HepG2 (cell line): ENCODE results near the gene ODAD2. TPM values are rescaled to one million over a fixed set of nuclear protein-coding genes. Genes with fewer than 3 reads are reported as not detected.

ENCODE experiments used
- ATAC-seq: fragments of 200-7000 bp; cut with Tn5 transposase; 3 replicates; pipeline ENCODE4 v1.9.1; 2020; ENCODE audit warnings: mild to moderate bottlenecking, moderate library complexity
- BruUV-seq: library from RNA; stranded (reverse); fragments of 400-500 nt; replicated peaks from 2 replicates; lab custom pipeline; 2021; lab: Mats Ljungman, UMichigan
- CTCF ChIA-PET: fragments of 300-600 bp; formaldehyde crosslinking; extraction: SDS; loops from one replicate; lab custom pipeline; 2021; ENCODE audit warnings: low total read pairs, inconsistent platforms, low intra/inter-chr PET ratio; lab: Yijun Ruan, JAX
- POLR2A ChIA-PET: fragments of 350-600 bp; sonication (Branson Sonifier 250); formaldehyde crosslinking; loops from one replicate; lab custom pipeline; 2020; ENCODE audit warnings: antibody characterized with exemption, inconsistent platforms; lab: Yijun Ruan, JAX
- DNase-seq: peaks from one replicate; pipeline ENCODE4 v3.0.0-alpha.2; 2015; ENCODE audit warnings: low spot score
- FAIRE-seq: peaks from 3 replicates; lab custom pipeline; 2011; peaks lifted over from hg19 to GRCh38; lab: Jason Lieb, UNC
- H2AFZ ChIP-seq: one replicate; pipeline ENCODE4 v1.6.1; 2011; ENCODE audit warnings: low read length, inconsistent platforms
- H3K27ac ChIP-seq: fragments of 300-600 bp; 3 replicates; pipeline ENCODE4 v1.8.0; 2011; ENCODE audit warnings: mixed run types, mild to moderate bottlenecking, mixed read lengths, low read length, inconsistent platforms; ENCODE audit not compliant: insufficient read depth; ENCODE audit errors: extremely low read length
- H3K27me3 ChIP-seq, 2 experiments: fragments of 200-600 bp in 1 of 2; 2 replicates in 1 of 2; 3 replicates in 1 of 2; pipeline versions ENCODE4 v1.6.0 to v1.8.0; 2011; ENCODE audit warnings: low read length in 2 of 2, mild to moderate bottlenecking in 2 of 2, moderate library complexity in 2 of 2, inconsistent platforms in 1 of 2; ENCODE audit not compliant: insufficient read depth in 2 of 2, control insufficient read depth in 1 of 2
- H3K36me3 ChIP-seq, 2 experiments: fragments of 200-600 bp in 1 of 2; replicated peaks in 1 of 2; 2 replicates in 1 of 2; 3 replicates in 1 of 2; pipeline versions ENCODE4 v1.5.1 to v1.8.0; 2011; ENCODE audit warnings: low read length in 2 of 2, inconsistent platforms in 1 of 2; ENCODE audit not compliant: insufficient read depth in 2 of 2, control insufficient read depth in 1 of 2
- H3K4me1 ChIP-seq: 2 replicates; pipeline ENCODE4 v1.5.1; 2012; ENCODE audit warnings: low read length, inconsistent platforms; ENCODE audit not compliant: insufficient read depth
- H3K4me2 ChIP-seq: 2 replicates; pipeline ENCODE4 v1.6.0; 2011; ENCODE audit warnings: low read depth, low read length, inconsistent platforms
- H3K4me3 ChIP-seq, 3 experiments: fragments of 200-600 bp in 1 of 3; sonication (generic), shearing (Covaris generic) in 1 of 3; replicated peaks in 1 of 3; 2 replicates each; pipeline ENCODE4 v1.5.1; 2011 to 2016; ENCODE audit warnings: low read length in 3 of 3, inconsistent platforms in 2 of 3, low read depth in 2 of 3, mild to moderate bottlenecking in 2 of 3, control low read depth in 1 of 3, mixed read lengths in 1 of 3; ENCODE audit not compliant: insufficient read depth in 1 of 3
- H3K79me2 ChIP-seq: one replicate; pipeline ENCODE4 v1.6.1; 2011; ENCODE audit warnings: low read length, inconsistent platforms; ENCODE audit not compliant: insufficient read depth
- H3K9ac ChIP-seq: 2 replicates; pipeline ENCODE4 v1.6.0; 2011; ENCODE audit warnings: mild to moderate bottlenecking, low read depth, low read length, inconsistent platforms; ENCODE audit not compliant: insufficient read depth
- H3K9me3 ChIP-seq: 2 replicates; pipeline ENCODE4 v1.5.1; 2012; ENCODE audit warnings: mild to moderate bottlenecking, low read length
- H4K20me1 ChIP-seq: 2 replicates; pipeline ENCODE4 v1.6.0; 2011; ENCODE audit warnings: inconsistent platforms, mild to moderate bottlenecking, low read length, moderate library complexity; ENCODE audit not compliant: insufficient read depth
- ARID4A ChIP-seq: sonication (generic); formaldehyde crosslinking; IDR thresholded peaks from 2 replicates; pipeline ENCODE4 v1.5.0; 2020; ENCODE audit warnings: mild to moderate bottlenecking, missing genetic modification reagents, borderline replicate concordance
- ATF7 ChIP-seq, 2 experiments: fragments of 450-650 bp in 1 of 2; sonication (generic) in 1 of 2; formaldehyde crosslinking in 1 of 2; IDR thresholded peaks; 2 replicates each; pipeline versions ENCODE4 v1.4.0 to v1.6.1; 2016 to 2020; ENCODE audit warnings: antibody characterized with exemption in 1 of 2, mild to moderate bottlenecking in 1 of 2, missing genetic modification reagents in 1 of 2
- CHD4 ChIP-seq: fragments of 200-600 bp; sonication (generic); IDR thresholded peaks from 2 replicates; pipeline ENCODE4 v1.7.0; 2017; ENCODE audit warnings: mild to moderate bottlenecking, low read length, borderline replicate concordance
- DBP ChIP-seq: sonication (generic); formaldehyde crosslinking; IDR thresholded peaks from 2 replicates; pipeline ENCODE4 v1.4.0; 2020; ENCODE audit warnings: missing genetic modification reagents; ENCODE audit errors: not compliant biosample characterization
- ELK4 ChIP-seq: sonication (generic); formaldehyde crosslinking; IDR thresholded peaks from 2 replicates; pipeline ENCODE4 v1.9.0; 2021; ENCODE audit warnings: missing genetic modification reagents, borderline replicate concordance
- FOXM1 ChIP-seq: sonication (generic); formaldehyde crosslinking; IDR thresholded peaks from 2 replicates; pipeline ENCODE4 v1.5.0; 2020; ENCODE audit warnings: missing genetic modification reagents
- HOXD1 ChIP-seq: sonication (generic); formaldehyde crosslinking; IDR thresholded peaks from 2 replicates; pipeline ENCODE4 v1.5.0; 2020; ENCODE audit warnings: missing genetic modification reagents
- KDM5A ChIP-seq: fragments of 200-600 bp; sonication (generic); IDR thresholded peaks from 2 replicates; pipeline ENCODE4 v1.7.0; 2018; ENCODE audit warnings: antibody characterized with exemption, mild to moderate bottlenecking, low read length, borderline replicate concordance
- NR2F2 ChIP-seq: IDR thresholded peaks from 2 replicates; pipeline ENCODE4 v1.6.1; 2012; ENCODE audit warnings: low read depth, inconsistent platforms, borderline replicate concordance
- SRSF1 ChIP-seq: fragments of 200-400 bp; formaldehyde crosslinking; optimal IDR thresholded peaks from 2 replicates; pipeline ENCODE3; 2017; ENCODE audit warnings: mild to moderate bottlenecking, low read depth, low read length, moderate library complexity
- ZKSCAN8 ChIP-seq: IDR thresholded peaks from 2 replicates; pipeline ENCODE4 v1.6.1; 2016; ENCODE audit warnings: borderline replicate concordance, missing genetic modification reagents, missing compliant biosample characterization
- ZNF280D ChIP-seq: sonication (generic); formaldehyde crosslinking; IDR thresholded peaks from 2 replicates; pipeline ENCODE4 v1.5.1; 2020; ENCODE audit warnings: mild to moderate bottlenecking, missing genetic modification reagents
- ZNF292 ChIP-seq: sonication (generic); formaldehyde crosslinking; IDR thresholded peaks from 2 replicates; pipeline ENCODE4 v1.8.1; 2022; ENCODE audit warnings: mild to moderate bottlenecking, low read depth, missing genetic modification reagents, borderline replicate concordance
- ZNF337 ChIP-seq: sonication (generic); formaldehyde crosslinking; IDR thresholded peaks from 2 replicates; pipeline ENCODE4 v1.5.1; 2020; ENCODE audit warnings: missing genetic modification reagents, low read depth, mild to moderate bottlenecking, borderline replicate concordance
- ZNF567 ChIP-seq: sonication (generic); formaldehyde crosslinking; IDR thresholded peaks from 2 replicates; pipeline ENCODE4 v1.8.1; 2023; ENCODE audit warnings: mild to moderate bottlenecking, missing genetic modification reagents, borderline replicate concordance
- WGBS: methylation state at CpG from one replicate; pipeline ENCODE4 v1.1.6; 2017; ENCODE audit warnings: low lambda C conversion rate; 5-methylcytosine and 5-hydroxymethylcytosine counted together
- in situ Hi-C: cut with HindIII; loops from 2 replicates; pipeline ENCODE4 v1.10.0; 2017; ENCODE audit warnings: low pct_unique_long_range_greater_than_20kb; ENCODE audit not compliant: extremely low pct_ligation_motif_present
- intact Hi-C: fragments of 100-400 bp; cut with micrococcal nuclease; formaldehyde crosslinking; loops from one replicate; pipeline ENCODE4 v1.10.0; 2022; ENCODE audit not compliant: unreplicated experiment
- polyA plus RNA-seq, 8 experiments: library from polyadenylated mRNA; depleted of rRNA in 3 of 8; stranded (reverse) in 7 of 8; unstranded in 1 of 8; fragments of >200 nt; fragmentation: Illumina TruSeq in 4 of 8; extraction: Trizol in 4 of 8; gene quantifications; 2 replicates each; pipeline versions ENCODE4 v1.2.1 to v1.2.3, GENCODE V29; 2011 to 2016; ENCODE audit warnings: low read depth in 4 of 8, missing spikeins in 1 of 8, mixed read lengths in 1 of 8; ENCODE audit not compliant: insufficient read depth in 1 of 8
- total RNA-seq, 5 experiments: library from RNA; depleted of rRNA; stranded (reverse); fragments of >200 nt; fragmentation: Illumina TruSeq; extraction: Trizol; gene quantifications; 2 replicates each; pipeline ENCODE4 v1.2.3, GENCODE V29; 2016; ENCODE audit warnings: low read depth in 1 of 5

The ODAD2 gene
- total and polyA plus RNA-seq, 2 of the 13 experiments (the other 11 are each of a cell fraction or from before 2014, with no cell fraction given): not detected

- no peak overlapping the region for H3K9ac ChIP-seq
- TF ChIP-seq SRSF1 (no peak), KDM5A (no peak), CHD4 (no peak), ZNF292 (no peak), ZNF567 (CRISPR knock-in tag) (no peak), ZNF280D (CRISPR knock-in tag) (no peak), FOXM1 (no peak), ZKSCAN8 (CRISPR knock-in tag) (no peak), HOXD1 (CRISPR knock-in tag) (no peak), ELK4 (CRISPR knock-in tag) (no peak), DBP (CRISPR knock-in tag) (no peak), ZNF337 (no peak), NR2F2 (no peak), ATF7 (IDR thresholded peaks at IDR 0.05) (no peak), ATF7 (CRISPR knock-in tag; IDR thresholded peaks at IDR 0.05) (no peak), ARID4A (CRISPR knock-in tag) (no peak)
- no peak for FAIRE-seq
- no peaks in the 10 kb centered on the region for H4K20me1 ChIP-seq
- H3K27ac ChIP-seq: no peak overlapping the region
- no peak overlapping the region for H3K4me2 ChIP-seq
- H3K79me2 ChIP-seq: no peaks in the 10 kb centered on the region
- ChIA-PET CTCF (no interaction called here), POLR2A (no interaction called here)
- H2AFZ ChIP-seq: no peak overlapping the region
- no peaks in the 10 kb centered on the region for H3K9me3 ChIP-seq
- WGBS: 12% methylated on average over 2 of the region's 2 CpGs
- BruUV-seq: no TSS peak
- H3K4me1 ChIP-seq: no peaks in the 10 kb centered on the region
- H3K36me3 ChIP-seq: no peaks in the 10 kb centered on the region
- no peak for DNase-seq
- no peak for ATAC-seq
- H3K27me3 ChIP-seq: no peaks in the 10 kb centered on the region; a peak in 1 of 5 replicates
- H3K4me3 ChIP-seq: no peak overlapping the region
- in situ Hi-C loops (no loop called here), intact Hi-C loops (no loop called here)
These were observed 183.0 kb downstream of the ODAD2 start for GRCh38 chr10:27815846-27816245.
